Caki2 (cell line): ENCODE data around the gene FAM184B. TPM values are rescaled to one million over a fixed set of nuclear protein-coding genes. Genes with fewer than 3 reads are reported as not detected.
"Not testable (repeated sequence)": the region's sequence is repeated elsewhere in the genome, so short reads cannot be mapped to it uniquely, and the experiment has no call there.

Experiments used
- DNase-seq: peaks from one replicate; pipeline ENCODE4 v3.0.0-alpha.2; 2015; ENCODE audit warnings: low read depth
- in situ Hi-C: cut with HindIII; loops from 2 replicates; pipeline ENCODE4 v1.10.0; 2016; ENCODE audit warnings: low sequenced_read_pairs, low pct_unique_long_range_greater_than_20kb, mixed read lengths
- total RNA-seq: library from RNA; depleted of rRNA; stranded (reverse); fragments of >200 nt; shearing (Covaris generic); gene quantifications from 2 replicates; pipeline ENCODE4 v1.2.3, GENCODE V29; 2014; ENCODE audit warnings: low replicate concordance

Gene FAM184B
- total RNA-seq, 1 experiment from 2014 or later: not detected

GRCh38 chr4:17736484-17736883, 44.9 kb downstream of the FAM184B start:
- in situ Hi-C loops: no loop called here
- no peak for DNase-seq

DNA sequence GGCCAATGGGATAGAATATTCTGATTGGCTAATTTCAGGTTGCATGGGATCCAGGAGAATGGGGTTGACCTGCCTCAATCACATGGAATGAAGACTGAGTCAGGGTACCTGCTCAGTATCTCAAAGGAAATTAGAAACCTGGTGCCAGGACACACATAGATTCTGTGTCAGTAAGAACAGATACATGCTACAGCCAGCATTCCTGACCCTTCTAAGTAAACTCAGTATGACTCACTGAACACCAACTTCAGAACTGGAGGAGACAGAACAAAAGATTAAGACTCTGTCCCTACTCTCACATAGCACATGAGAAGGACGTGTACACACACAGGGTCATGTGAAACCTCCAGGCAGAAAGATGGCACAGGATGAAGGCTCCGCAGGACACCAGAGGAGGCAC, 54.5 kb downstream of the FAM184B start:
- DNase-seq: no peak
- in situ Hi-C loops: no loop called here

GRCh38 chr4:17723648-17724047, 57.8 kb downstream of the FAM184B start:
- in situ Hi-C loops: no loop called here
- no peak for DNase-seq

DNA sequence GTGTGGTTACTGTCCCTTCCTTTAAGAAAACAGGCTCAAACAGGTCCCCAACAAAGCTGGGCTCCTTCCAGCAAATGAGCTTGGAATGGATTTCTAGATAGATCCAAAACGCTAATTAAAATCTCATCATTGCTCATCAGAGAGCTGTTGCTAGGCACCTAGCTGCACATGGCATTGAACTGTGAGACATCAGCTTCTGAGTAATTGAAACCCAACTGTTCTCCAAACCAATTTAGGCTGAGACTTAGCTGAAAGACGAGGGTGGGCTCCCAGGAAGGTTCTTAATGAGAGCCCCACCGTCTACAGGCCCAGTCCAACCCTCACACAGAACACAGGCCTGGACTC, 59.1 kb downstream of the FAM184B start:
- no peak for DNase-seq
- in situ Hi-C loops: no loop called here

DNA sequence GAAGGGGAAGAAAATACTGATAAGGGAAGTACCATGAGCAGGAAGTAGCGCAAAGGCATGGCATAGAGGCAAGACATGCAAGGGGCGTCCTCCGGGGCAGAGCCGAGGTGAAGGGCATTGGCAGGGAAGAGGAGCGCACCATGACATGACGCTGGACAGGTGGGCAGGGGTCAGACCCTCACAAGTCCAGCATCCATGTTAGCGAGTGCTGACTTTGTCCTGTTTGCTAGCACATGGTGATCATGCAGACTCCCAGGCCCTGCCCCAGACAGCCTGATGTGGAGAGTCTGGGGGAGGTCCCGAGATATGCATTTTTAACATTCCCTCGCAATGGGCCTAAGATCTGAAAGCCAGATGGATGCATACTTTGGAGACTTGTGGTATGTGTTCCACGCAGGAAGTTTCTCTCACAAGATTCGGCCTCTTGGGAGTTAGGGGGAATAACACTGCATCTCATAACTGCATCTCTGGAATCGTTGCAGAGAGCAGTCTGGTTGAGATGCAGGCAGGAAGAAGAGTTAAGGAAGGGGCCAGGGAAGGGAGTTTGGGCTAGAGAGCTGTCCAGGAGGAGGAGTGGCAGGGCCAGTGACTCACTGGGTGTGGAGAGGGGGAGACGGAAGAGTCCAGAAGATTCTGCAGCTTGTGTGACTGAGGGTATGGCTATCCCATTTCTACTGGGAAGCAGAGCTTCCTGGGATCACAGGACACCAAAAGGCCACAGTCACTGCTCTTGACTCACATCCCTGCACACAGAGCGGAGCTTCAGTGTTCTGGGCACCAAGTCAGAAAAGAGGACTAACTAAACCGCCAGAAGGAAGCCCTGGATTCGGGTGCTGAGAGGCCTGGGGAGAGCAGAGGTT, 59.7 kb downstream of the FAM184B start:
- no peak for DNase-seq

GRCh38 chr4:17719106-17719505, 62.3 kb downstream of the FAM184B start:
- in situ Hi-C loops: no loop called here
- no peak for DNase-seq

More for the DNA sequence above, 59.7 kb downstream of the FAM184B start:
- in situ Hi-C loops: no loop called here

- in situ Hi-C loops: no loop called here
Measured at GRCh38 chr4:17718471-17718870, 63.0 kb downstream of the FAM184B start.

DNA sequence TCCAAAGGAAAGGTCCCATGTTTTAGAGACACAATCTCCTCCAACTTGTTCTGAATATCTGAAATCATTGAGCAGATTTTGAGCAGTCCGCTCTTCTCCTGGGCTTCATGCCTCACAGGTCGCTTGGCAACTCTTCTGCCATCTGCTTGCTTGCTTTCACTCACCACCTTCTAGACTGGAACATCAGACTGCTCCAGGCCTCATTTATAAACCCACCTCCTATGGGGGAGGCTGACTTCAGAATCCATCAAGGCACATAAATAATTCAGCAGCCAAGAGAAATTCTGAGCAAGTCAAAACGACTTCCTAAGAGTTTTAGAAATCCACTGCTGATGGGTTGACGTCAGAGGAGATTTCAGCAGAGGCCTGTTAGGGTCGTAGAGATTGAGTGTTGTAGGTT, 64.1 kb downstream of the FAM184B start:
- in situ Hi-C loops: no loop called here
- no peak for DNase-seq

More at GRCh38 chr4:17718471-17718870, 63.0 kb downstream of the FAM184B start:
- DNase-seq: no peak

- no peak for DNase-seq
- in situ Hi-C loops: no loop called here
Measured at GRCh38 chr4:17715511-17715910, 65.9 kb downstream of the FAM184B start.

- DNase-seq: no peak
- in situ Hi-C loops: no loop called here
Measured at GRCh38 chr4:17713779-17714178, 67.6 kb downstream of the FAM184B start.

DNA sequence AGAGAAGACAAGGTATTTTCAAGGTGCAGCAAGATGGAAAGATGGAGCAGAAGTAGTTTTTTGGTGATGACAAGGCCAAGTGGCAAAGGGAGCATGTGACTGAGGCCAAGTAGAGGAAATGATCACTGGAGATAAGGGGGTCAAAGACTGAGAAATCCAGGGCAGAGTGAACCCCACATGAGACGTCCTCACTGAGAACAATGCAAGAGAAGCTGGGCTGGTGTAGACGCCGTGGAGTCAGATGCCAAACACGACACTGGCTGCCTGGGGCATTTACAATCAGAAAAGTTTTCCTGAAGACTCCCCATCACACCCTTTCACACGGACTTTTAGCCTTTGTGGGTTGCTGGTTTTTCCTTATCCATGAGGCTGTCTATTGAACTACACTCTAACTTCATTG, 69.3 kb downstream of the FAM184B start:
- in situ Hi-C loops: no loop called here
- DNase-seq: no peak

DNA sequence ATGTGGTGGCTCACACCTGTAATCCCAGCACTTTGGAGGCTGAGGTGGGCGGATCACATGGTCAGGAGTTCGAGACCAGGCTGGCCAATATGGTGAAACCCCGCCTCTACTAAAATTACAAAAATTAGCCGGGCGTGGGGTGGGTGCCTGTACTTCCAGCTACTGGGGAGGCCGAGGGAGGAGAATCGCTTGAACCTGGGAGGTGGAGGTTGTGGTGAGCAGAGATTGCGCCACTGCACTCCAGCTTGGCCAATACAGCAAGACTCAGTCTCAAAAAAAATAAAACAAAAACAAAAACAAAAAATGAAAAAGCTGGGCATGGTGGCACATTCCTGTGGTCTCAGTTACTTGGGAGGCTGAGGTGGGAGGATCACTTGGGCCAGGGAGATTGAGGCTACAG, 70.2 kb downstream of the FAM184B start:
- in situ Hi-C loops, DNase-seq: not testable (repeated sequence)

DNA sequence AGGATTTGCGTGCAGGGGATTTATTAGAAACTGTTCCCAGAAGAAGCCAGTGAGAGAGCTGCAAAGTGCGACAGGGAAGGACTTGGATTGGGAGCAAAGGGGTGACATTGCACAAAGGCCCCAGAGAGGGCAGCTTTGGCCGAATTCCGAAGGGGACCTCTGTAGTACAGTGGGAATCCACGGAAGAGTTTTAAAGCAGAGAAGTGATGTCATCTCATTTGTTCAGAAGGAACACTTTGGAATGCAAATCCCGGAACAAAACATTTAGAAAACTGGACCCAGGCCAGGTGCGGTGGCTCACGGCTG, 71.7 kb downstream of the FAM184B start:
- no peak for DNase-seq
- in situ Hi-C loops: no loop called here

GRCh38 chr4:17708992-17709762, 72.2 kb downstream of the FAM184B start:
- in situ Hi-C loops: no loop called here
- DNase-seq: no peak

- in situ Hi-C loops: no loop called here
- no peak for DNase-seq
Measured at GRCh38 chr4:17707671-17708070, 73.8 kb downstream of the FAM184B start.

- no peak for DNase-seq
Measured at GRCh38 chr4:17705107-17705506, 76.3 kb downstream of the FAM184B start.

DNA sequence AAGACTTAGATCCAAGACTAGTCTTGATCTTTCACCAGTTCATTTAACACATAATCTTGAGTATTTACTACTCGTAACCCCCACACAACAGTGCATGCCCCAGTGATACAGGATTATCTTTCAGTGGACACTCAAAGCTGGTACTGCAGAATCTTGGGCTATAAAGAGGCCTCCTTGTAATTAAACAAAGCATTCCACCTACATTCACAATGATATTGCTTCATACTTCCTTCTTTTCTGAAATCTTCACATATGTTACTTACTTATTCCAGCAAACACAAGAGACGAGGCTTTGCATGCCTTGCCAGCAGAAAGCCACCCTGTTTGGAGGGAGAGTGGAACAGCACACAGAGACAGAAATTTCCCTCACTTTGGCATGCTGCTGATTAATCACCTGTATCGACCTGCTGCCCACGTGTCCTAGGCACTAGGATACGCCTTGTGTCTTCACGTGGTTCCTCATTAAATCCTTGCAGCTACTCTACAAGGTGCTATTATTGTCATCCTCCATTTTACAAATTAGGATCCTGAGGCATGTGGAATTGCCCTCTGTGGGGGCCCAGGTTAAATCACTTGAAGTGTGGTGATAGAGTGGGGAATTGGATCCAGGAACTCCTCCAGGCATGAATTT, 77.3 kb downstream of the FAM184B start:
- DNase-seq: no peak
- in situ Hi-C loops: no loop called here

More at GRCh38 chr4:17705107-17705506, 76.3 kb downstream of the FAM184B start:
- in situ Hi-C loops: no loop called here

DNA sequence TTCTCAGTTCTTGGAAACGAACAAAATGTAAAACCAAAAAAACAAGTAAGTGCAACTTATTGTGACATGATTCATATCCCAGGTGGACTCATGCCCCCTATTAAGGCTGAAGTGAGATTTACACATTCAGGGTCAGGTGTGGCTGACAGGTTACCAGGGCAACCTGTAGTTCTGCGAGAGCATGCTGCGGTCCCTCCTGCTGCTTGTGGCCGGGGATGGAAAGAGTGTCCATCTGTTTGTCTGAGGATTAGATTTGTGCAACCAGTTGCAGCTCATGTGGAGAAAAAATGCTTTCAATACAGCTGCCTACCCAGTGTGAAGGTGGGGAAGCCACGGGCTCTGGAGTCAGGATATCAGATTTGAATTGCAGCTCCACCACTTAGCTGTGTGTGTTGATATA, 78.8 kb downstream of the FAM184B start:
- in situ Hi-C loops: no loop called here
- DNase-seq: no peak

DNA sequence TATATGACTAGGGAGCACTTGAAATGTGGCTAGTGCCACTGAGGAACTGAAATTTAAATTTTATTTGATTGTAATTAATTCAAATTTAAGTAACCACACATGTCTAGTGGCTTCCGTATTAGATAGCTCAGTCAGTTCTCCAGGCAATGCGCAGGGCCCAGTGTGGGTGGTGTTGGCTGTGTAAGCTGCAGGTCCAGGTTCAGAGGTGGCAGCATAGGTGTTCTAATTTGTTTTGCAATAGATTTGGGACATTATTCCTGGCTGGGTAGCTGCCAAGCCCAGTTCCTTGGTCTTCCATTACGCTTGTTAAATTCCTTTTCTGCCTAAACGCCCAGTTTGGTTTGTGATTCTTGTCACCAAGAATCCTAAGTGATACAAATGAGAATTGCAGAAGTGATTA, 79.5 kb downstream of the FAM184B start:
- in situ Hi-C loops: no loop called here
- no peak for DNase-seq
